H1 (cell line): ENCODE measurements around the gene FRMPD4. TPM values are rescaled to one million over a fixed set of nuclear protein-coding genes. Genes with fewer than 3 reads are reported as not detected.

Experiments
- CTCF ChIA-PET: fragments of 300-600 bp; sonication (Branson Sonifier 250); formaldehyde crosslinking; loops from one replicate; lab custom pipeline; 2021; ENCODE audit not compliant: partially characterized antibody; lab: Charles Lee
- POLR2A ChIA-PET: fragments of 300-600 bp; sonication (Branson Sonifier 250); formaldehyde crosslinking; loops from one replicate; lab custom pipeline; 2021; ENCODE audit warnings: inconsistent platforms; ENCODE audit not compliant: partially characterized antibody; lab: Charles Lee
- DNase-seq, 2 experiments: peaks; one replicate each; pipeline versions ENCODE4 v3.0.0 to v3.0.0-alpha.2; 2010 to 2022; ENCODE audit warnings: low spot score in 2 of 2, low read depth in 1 of 2, mixed read lengths in 1 of 2
- FAIRE-seq: peaks from 2 replicates; lab custom pipeline; 2011; peaks lifted over from hg19 to GRCh38; lab: Jason Lieb, UNC
- H2AFZ ChIP-seq: 2 replicates; pipeline ENCODE4 v1.8.1; 2012; ENCODE audit warnings: low read length, inconsistent platforms
- H2AK5ac ChIP-seq: 2 replicates; pipeline ENCODE4 v1.6.1; 2013; ENCODE audit warnings: low read depth, low read length
- H2BK120ac ChIP-seq: replicated peaks from 2 replicates; pipeline ENCODE3; 2013; ENCODE audit warnings: low read depth, low read length, inconsistent platforms
- H2BK12ac ChIP-seq: 2 replicates; pipeline ENCODE4 v1.6.1; 2013; ENCODE audit warnings: low read depth, low read length
- H2BK15ac ChIP-seq: 2 replicates; pipeline ENCODE4 v1.6.1; 2013; ENCODE audit warnings: low read length
- H2BK20ac ChIP-seq: 2 replicates; pipeline ENCODE4 v1.6.1; 2013; ENCODE audit warnings: low read length
- H2BK5ac ChIP-seq: 2 replicates; pipeline ENCODE4 v1.6.1; 2013; ENCODE audit warnings: low read depth, low read length
- H3K14ac ChIP-seq: 2 replicates; pipeline ENCODE4 v1.6.1; 2013; ENCODE audit warnings: inconsistent platforms; ENCODE audit not compliant: insufficient read length
- H3K18ac ChIP-seq: 2 replicates; pipeline ENCODE4 v1.6.1; 2013; ENCODE audit warnings: low read length; ENCODE audit errors: extremely low read depth
- H3K23ac ChIP-seq: 2 replicates; pipeline ENCODE4 v1.6.1; 2013; ENCODE audit warnings: inconsistent platforms; ENCODE audit not compliant: insufficient read length
- H3K23me2 ChIP-seq: 2 replicates; pipeline ENCODE4 v1.6.1; 2013; ENCODE audit warnings: low read depth, low read length
- H3K27ac ChIP-seq: 2 replicates; pipeline ENCODE4 v1.6.1; 2011; ENCODE audit warnings: low read depth, low read length, inconsistent platforms
- H3K27me3 ChIP-seq, 4 experiments: replicated peaks in 1 of 4; 1 replicate in 1 of 4; 2 replicates in 3 of 4; pipeline versions ENCODE4 v1.6.1 to v1.8.1; 2011 to 2013; ENCODE audit warnings: low read length in 3 of 4, mild to moderate bottlenecking in 3 of 4, inconsistent platforms in 2 of 4, mixed read lengths in 2 of 4, moderate library complexity in 1 of 4; ENCODE audit not compliant: control insufficient read depth in 3 of 4, insufficient read depth in 3 of 4; ENCODE audit errors: extremely low read depth in 1 of 4
- H3K36me3 ChIP-seq, 4 experiments: 2 replicates each; pipeline versions ENCODE4 v1.6.1 to v1.8.1; 2011 to 2013; ENCODE audit warnings: mild to moderate bottlenecking in 4 of 4, low read length in 3 of 4, moderate library complexity in 2 of 4, control low read depth in 1 of 4, inconsistent platforms in 1 of 4; ENCODE audit not compliant: insufficient read depth in 4 of 4, control insufficient read depth in 2 of 4
- H3K4ac ChIP-seq: replicated peaks from 2 replicates; pipeline ENCODE3; 2013; ENCODE audit warnings: low read length, low read depth, mixed read lengths, inconsistent platforms; ENCODE audit not compliant: insufficient read length
- H3K4me1 ChIP-seq, 4 experiments: replicated peaks in 1 of 4; 1 replicate in 1 of 4; 2 replicates in 3 of 4; pipeline versions ENCODE4 v1.6.1 to v1.8.1; 2011 to 2013; ENCODE audit warnings: low read length in 3 of 4, inconsistent platforms in 2 of 4, mixed read lengths in 1 of 4; ENCODE audit not compliant: insufficient read depth in 4 of 4, control insufficient read depth in 3 of 4
- H3K4me2 ChIP-seq, 2 experiments: 2 replicates each; pipeline versions ENCODE4 v1.6.1 to v1.8.1; 2011 to 2013; ENCODE audit warnings: low read depth in 2 of 2, low read length in 2 of 2, control low read depth in 1 of 2, inconsistent platforms in 1 of 2, mild to moderate bottlenecking in 1 of 2; ENCODE audit not compliant: insufficient read depth in 1 of 2
- H3K4me3 ChIP-seq, 4 experiments: fragments of 200-600, 300-600 bp in 1 of 4; sonication (generic), shearing (Covaris generic), sonication (Bioruptor Twin) in 1 of 4; 2 replicates each; pipeline versions ENCODE4 v1.5.1 to v1.8.1; 2011 to 2016; ENCODE audit warnings: low read length in 4 of 4, low read depth in 3 of 4, control low read depth in 2 of 4, inconsistent platforms in 2 of 4, mild to moderate bottlenecking in 2 of 4, mixed read lengths in 1 of 4, moderate library complexity in 1 of 4; ENCODE audit not compliant: insufficient read depth in 2 of 4; ENCODE audit errors: extremely low read depth in 1 of 4
- H3K56ac ChIP-seq: replicated peaks from 2 replicates; pipeline ENCODE3; 2013; ENCODE audit warnings: low read depth, mild to moderate bottlenecking, mixed read lengths, low read length, inconsistent platforms; ENCODE audit not compliant: insufficient read length
- H3K79me1 ChIP-seq: 2 replicates; pipeline ENCODE4 v1.6.1; 2013; ENCODE audit warnings: low read depth, low read length, control low read depth
- H3K79me2 ChIP-seq, 2 experiments: 2 replicates each; pipeline versions ENCODE4 v1.6.1 to v1.8.1; 2012 to 2013; ENCODE audit warnings: low read length in 2 of 2, mild to moderate bottlenecking in 2 of 2, inconsistent platforms in 1 of 2; ENCODE audit not compliant: insufficient read depth in 2 of 2, control insufficient read depth in 1 of 2
- H3K9ac ChIP-seq, 4 experiments: replicated peaks in 1 of 4; 1 replicate in 1 of 4; 2 replicates in 3 of 4; pipeline versions ENCODE4 v1.6.1 to v1.8.1; 2011 to 2013; ENCODE audit warnings: low read depth in 3 of 4, low read length in 3 of 4, control low read depth in 2 of 4, mild to moderate bottlenecking in 2 of 4, moderate library complexity in 2 of 4, inconsistent platforms in 1 of 4; ENCODE audit errors: extremely low read depth in 1 of 4
- H3K9me3 ChIP-seq, 2 experiments: 2 replicates each; pipeline versions ENCODE4 v1.6.1 to v1.8.1; 2012 to 2013; ENCODE audit warnings: mild to moderate bottlenecking in 2 of 2, moderate library complexity in 2 of 2, control low read depth in 1 of 2, inconsistent platforms in 1 of 2, low read depth in 1 of 2, low read length in 1 of 2, mixed read lengths in 1 of 2; ENCODE audit not compliant: insufficient read depth in 2 of 2
- H4K20me1 ChIP-seq, 2 experiments: replicated peaks in 1 of 2; 2 replicates each; pipeline versions ENCODE3 to v1.8.1; 2011 to 2013; ENCODE audit warnings: inconsistent platforms in 2 of 2, low read length in 2 of 2, mild to moderate bottlenecking in 1 of 2; ENCODE audit not compliant: insufficient read depth in 2 of 2, control insufficient read depth in 1 of 2
- H4K5ac ChIP-seq: 2 replicates; pipeline ENCODE4 v1.6.1; 2013; ENCODE audit warnings: low read length, low read depth, mixed read lengths, inconsistent platforms; ENCODE audit not compliant: insufficient read length
- H4K8ac ChIP-seq: 2 replicates; pipeline ENCODE4 v1.8.0; 2013; ENCODE audit warnings: mild to moderate bottlenecking, moderate library complexity, low read length, inconsistent platforms; ENCODE audit not compliant: insufficient read depth; ENCODE audit errors: extremely low read depth
- H4K91ac ChIP-seq: replicated peaks from 2 replicates; pipeline ENCODE3; 2013; ENCODE audit warnings: low read length, mixed read lengths, inconsistent platforms; ENCODE audit not compliant: insufficient read length
- POLR2AphosphoS5 ChIP-seq: IDR thresholded peaks from 2 replicates; pipeline ENCODE4 v1.6.1; 2011; ENCODE audit warnings: low read depth, low read length
- ZNF274 ChIP-seq: IDR thresholded peaks from 2 replicates; pipeline ENCODE4 v1.7.0; 2012; ENCODE audit warnings: low read length, borderline replicate concordance; ENCODE audit errors: extremely low read depth
- WGBS, 2 experiments: shearing (Covaris generic) in 1 of 2; methylation state at CpG; one replicate each; pipeline versions ENCODE4 v1.1.6 to v1.1.7; 2013 to 2015; ENCODE audit warnings: low lambda C conversion rate in 2 of 2, mixed read lengths in 2 of 2, inconsistent platforms in 1 of 2, low coverage in 1 of 2, missing lambda C conversion rate in 1 of 2; ENCODE audit not compliant: insufficient replicate concordance in 2 of 2, insufficient coverage in 1 of 2, insufficient read length in 1 of 2; ENCODE audit errors: extremely low coverage in 1 of 2, missing lambda C conversion rate in 1 of 2; 5-methylcytosine and 5-hydroxymethylcytosine counted together
- polyA plus RNA-seq, 7 experiments: library from polyadenylated mRNA; depleted of rRNA in 3 of 7; stranded (reverse) in 5 of 7; unstranded in 2 of 7; fragments of >200 nt in 5 of 7; fragments of 200-250 nt in 2 of 7; gene quantifications; 1 replicate in 5 of 7; 2 replicates in 1 of 7; 4 replicates in 1 of 7; pipeline versions ENCODE4 v1.2.1 to v1.2.3, GENCODE V29; 2011 to 2013; ENCODE audit warnings: missing spikeins in 2 of 7, mixed read lengths in 2 of 7
- total RNA-seq: library from RNA; stranded (reverse); fragmentation: NEBNext Ultra II Directional; extraction: Animal tissue kit (Norgen Biotek cat#: 25700); gene quantifications from 2 replicates; pipeline ENCODE4 v1.2.1, GENCODE V29; 2021

Gene FRMPD4
- total and polyA plus RNA-seq, 2 of the 8 experiments (the other 6 are each of a cell fraction or from before 2014, with no cell fraction given): 0.02 to 0.37 TPM

DNA sequence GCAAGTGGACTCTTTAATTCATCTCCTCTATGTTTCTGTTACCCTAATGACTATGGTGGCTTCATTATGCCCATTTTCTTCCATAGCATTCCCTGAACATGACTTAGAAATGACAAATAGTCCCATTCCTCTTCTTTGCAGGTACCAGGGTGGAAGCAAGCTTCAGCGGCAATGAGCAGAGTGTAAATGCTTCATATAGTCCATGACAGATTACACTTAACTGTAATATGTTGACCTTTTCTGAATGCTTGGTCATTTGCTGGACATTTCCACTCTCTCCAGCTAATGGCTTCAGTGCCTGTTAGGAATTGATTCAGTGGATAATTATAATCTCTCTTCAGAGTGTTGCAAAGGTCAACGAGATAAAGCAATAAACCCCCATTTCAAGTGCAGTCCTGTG lies 523.2 kb downstream of the FRMPD4 start:
- H2AFZ ChIP-seq: no peak overlapping the region
- 89% methylated on average over 2 of the region's 2 CpGs; no CpG with 5 or more reads in 1 of the 2 experiments for WGBS, 2 experiments
- H3K27me3 ChIP-seq: no peaks in the 10 kb centered on the region
- no peaks in the 10 kb centered on the region for H3K36me3 ChIP-seq
- H3K4me3 ChIP-seq: no peak overlapping the region
- H4K20me1 ChIP-seq: no peaks in the 10 kb centered on the region
- no peaks in the 10 kb centered on the region for H3K23me2 ChIP-seq
- H3K4ac ChIP-seq: no peak overlapping the region
- no peak overlapping the region for H2BK12ac ChIP-seq
- H2BK120ac ChIP-seq: no peak overlapping the region
- no peak overlapping the region for H3K14ac ChIP-seq
- no peak overlapping the region for H3K18ac ChIP-seq
- POLR2A ChIA-PET: no interaction called here
- H3K56ac ChIP-seq: no peak overlapping the region
- H2BK15ac ChIP-seq: no peak overlapping the region
- no peaks in the 10 kb centered on the region for H3K4me1 ChIP-seq
- no peak for FAIRE-seq
- CTCF ChIA-PET: no interaction called here
- no peak overlapping the region for H3K23ac ChIP-seq
- no peak overlapping the region for H4K91ac ChIP-seq
- H3K79me1 ChIP-seq: no peaks in the 10 kb centered on the region
- H3K79me2 ChIP-seq: no peaks in the 10 kb centered on the region
- H3K4me2 ChIP-seq: no peak overlapping the region
- no peak overlapping the region for H2AK5ac ChIP-seq
- no peak overlapping the region for H3K27ac ChIP-seq
- no peak overlapping the region for H4K5ac ChIP-seq
- no peak for TF ChIP-seq POLR2AphosphoS5
- no peak for TF ChIP-seq ZNF274
- TF ChIP-seq, all 59 proteins: peak for 0
- no peak overlapping the region for H2BK20ac ChIP-seq
- H3K9me3 ChIP-seq: no peaks in the 10 kb centered on the region
- no peak for DNase-seq
- no peak overlapping the region for H4K8ac ChIP-seq
- H3K9ac ChIP-seq: no peak overlapping the region
- H2BK5ac ChIP-seq: no peak overlapping the region
